Caco-2 (cell line): ENCODE data around the gene FLYWCH2. TPM values are rescaled to one million over a fixed set of nuclear protein-coding genes. Genes with fewer than 3 reads are reported as not detected.

Experiments
- BruUV-seq: library from RNA; stranded (reverse); fragments of 400-500 nt; replicated peaks from 2 replicates; lab custom pipeline; 2021; lab: Mats Ljungman, UMichigan
- CTCF ChIA-PET: fragments of 300-600 bp; sonication (Branson Sonifier 250); formaldehyde crosslinking; loops from one replicate; lab custom pipeline; 2022; ENCODE audit warnings: antibody characterized with exemption; lab: Charles Lee
- POLR2A ChIA-PET: fragments of 300-600 bp; sonication (Branson Sonifier 250); formaldehyde crosslinking; loops from one replicate; lab custom pipeline; 2022; ENCODE audit warnings: antibody characterized with exemption; lab: Charles Lee
- DNase-seq, 2 experiments: peaks; one replicate each; pipeline versions ENCODE4 v3.0.0 to v3.0.0-alpha.2; 2020 to 2022
- H3K27me3 ChIP-seq: replicated peaks from 2 replicates; pipeline ENCODE4 v1.6.0; 2011; ENCODE audit warnings: low read length; ENCODE audit not compliant: control insufficient read depth, insufficient read depth
- H3K36me3 ChIP-seq: 2 replicates; pipeline ENCODE4 v1.5.1; 2011; ENCODE audit warnings: low read length; ENCODE audit not compliant: control insufficient read depth, insufficient read depth
- H3K4me1 ChIP-seq: fragments of 250-450 bp; sonication (Bioruptor Pico); 2 replicates; pipeline ENCODE4 v1.5.1; 2020; ENCODE audit warnings: mild to moderate bottlenecking
- H3K4me3 ChIP-seq: 2 replicates; pipeline ENCODE4 v1.5.1; 2011; ENCODE audit warnings: low read depth, mild to moderate bottlenecking, control low read depth, low read length
- H3K9me3 ChIP-seq: fragments of 250-450 bp; sonication (Bioruptor Pico); 2 replicates; pipeline ENCODE4 v1.5.1; 2020; ENCODE audit warnings: mild to moderate bottlenecking, moderate library complexity
- H3K27ac Mint-ChIP-seq: one replicate; pipeline ENCODE4 v1.8.0; 2022; ENCODE audit warnings: mixed read lengths; ENCODE audit not compliant: unreplicated experiment
- H3K27me3 Mint-ChIP-seq: one replicate; pipeline ENCODE4 v1.8.0; 2022; ENCODE audit warnings: mixed read lengths; ENCODE audit not compliant: insufficient read depth, unreplicated experiment
- H3K36me3 Mint-ChIP-seq: one replicate; pipeline ENCODE4 v1.8.0; 2022; ENCODE audit warnings: mild to moderate bottlenecking, mixed read lengths; ENCODE audit not compliant: insufficient read depth, unreplicated experiment
- H3K4me1 Mint-ChIP-seq: one replicate; pipeline ENCODE4 v1.8.0; 2022; ENCODE audit warnings: low read depth, mixed read lengths; ENCODE audit not compliant: unreplicated experiment
- H3K4me3 Mint-ChIP-seq: one replicate; pipeline ENCODE4 v1.8.0; 2022; ENCODE audit warnings: mild to moderate bottlenecking, moderate library complexity, mixed read lengths; ENCODE audit not compliant: unreplicated experiment
- H3K9me3 Mint-ChIP-seq: one replicate; pipeline ENCODE4 v1.8.0; 2022; ENCODE audit warnings: mixed read lengths; ENCODE audit not compliant: unreplicated experiment
- intact Hi-C: fragments of 100-400 bp; cut with micrococcal nuclease; formaldehyde crosslinking; loops from one replicate; pipeline ENCODE4 v1.10.0; 2022; ENCODE audit not compliant: unreplicated experiment
- total RNA-seq: library from RNA; stranded (reverse); gene quantifications from 2 replicates; pipeline ENCODE4 v1.2.3, GENCODE V29; 2022
- TF ChIP-seq, protein P1 (sequence below), 2 experiments: fragments of 200-600 bp in 1 of 2; IDR thresholded peaks; 1 replicate in 1 of 2; 2 replicates in 1 of 2; pipeline versions ENCODE4 v1.5.1 to v1.8.0; 2011 to 2022; ENCODE audit warnings: antibody characterized with exemption in 1 of 2, control low read depth in 1 of 2, inconsistent platforms in 1 of 2, low read depth in 1 of 2, low read length in 1 of 2, mild to moderate bottlenecking in 1 of 2, moderate library complexity in 1 of 2; ENCODE audit not compliant: insufficient read depth in 1 of 2, severe bottlenecking in 1 of 2, unreplicated experiment in 1 of 2

The FLYWCH2 gene
- total RNA-seq, 1 experiment from 2014 or later, result 28.7 TPM

DNA sequence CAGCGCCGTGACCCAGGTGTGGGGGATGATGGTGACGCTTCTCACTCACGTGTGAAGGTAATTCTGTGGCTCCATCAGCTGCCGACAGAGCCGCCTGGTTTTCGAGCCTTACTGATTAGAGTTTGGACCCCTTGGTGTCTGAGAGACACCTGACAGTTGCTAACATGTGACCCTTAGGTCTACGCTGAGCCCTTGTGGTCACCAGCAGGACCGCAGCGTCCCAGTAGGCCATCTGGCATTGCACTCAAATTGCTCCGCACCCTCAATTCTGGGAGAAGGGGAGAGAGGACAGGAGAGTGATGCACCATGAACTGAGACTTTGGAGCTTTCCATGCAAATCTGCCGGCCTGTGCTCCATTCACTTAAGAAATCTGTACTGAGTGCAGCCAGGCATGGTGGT lies 31.2 kb downstream of the FLYWCH2 start:
- H3K27me3 Mint-ChIP-seq, result no peaks in the 10 kb centered on the region
- peaks cover 13% of the 10 kb centered on the region for H3K36me3 Mint-ChIP-seq
- BruUV-seq, result no TSS peak
- CTCF ChIA-PET, result no interaction called here
- intact Hi-C loops, result no loop called here
- POLR2A ChIA-PET, result no interaction called here
- H3K9me3 Mint-ChIP-seq, result no peaks in the 10 kb centered on the region
- no peak overlapping the region for H3K27ac Mint-ChIP-seq
- DNase-seq, result no peak
- H3K4me1 Mint-ChIP-seq, result peaks cover 7% of the 10 kb centered on the region
- no peaks in the 10 kb centered on the region for H3K36me3 ChIP-seq
- no peak overlapping the region for H3K4me3 Mint-ChIP-seq
- peaks cover 6% of the 10 kb centered on the region; the same call in 1 of the 2 replicates for H3K4me1 ChIP-seq
- H3K9me3 ChIP-seq, result no peaks in the 10 kb centered on the region
- H3K27me3 ChIP-seq, result no peaks in the 10 kb centered on the region
- no peak overlapping the region for H3K4me3 ChIP-seq
- TF ChIP-seq, protein P1, sequence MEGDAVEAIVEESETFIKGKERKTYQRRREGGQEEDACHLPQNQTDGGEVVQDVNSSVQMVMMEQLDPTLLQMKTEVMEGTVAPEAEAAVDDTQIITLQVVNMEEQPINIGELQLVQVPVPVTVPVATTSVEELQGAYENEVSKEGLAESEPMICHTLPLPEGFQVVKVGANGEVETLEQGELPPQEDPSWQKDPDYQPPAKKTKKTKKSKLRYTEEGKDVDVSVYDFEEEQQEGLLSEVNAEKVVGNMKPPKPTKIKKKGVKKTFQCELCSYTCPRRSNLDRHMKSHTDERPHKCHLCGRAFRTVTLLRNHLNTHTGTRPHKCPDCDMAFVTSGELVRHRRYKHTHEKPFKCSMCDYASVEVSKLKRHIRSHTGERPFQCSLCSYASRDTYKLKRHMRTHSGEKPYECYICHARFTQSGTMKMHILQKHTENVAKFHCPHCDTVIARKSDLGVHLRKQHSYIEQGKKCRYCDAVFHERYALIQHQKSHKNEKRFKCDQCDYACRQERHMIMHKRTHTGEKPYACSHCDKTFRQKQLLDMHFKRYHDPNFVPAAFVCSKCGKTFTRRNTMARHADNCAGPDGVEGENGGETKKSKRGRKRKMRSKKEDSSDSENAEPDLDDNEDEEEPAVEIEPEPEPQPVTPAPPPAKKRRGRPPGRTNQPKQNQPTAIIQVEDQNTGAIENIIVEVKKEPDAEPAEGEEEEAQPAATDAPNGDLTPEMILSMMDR (IDR thresholded peaks at IDR 0.05; ENCODE audit: insufficient read depth in 1 of 2, low read depth in 1 of 2, low read length in 1 of 2, severe bottlenecking in 1 of 2, unreplicated experiment in 1 of 2), result no peak

- no peak overlapping the region for H3K4me3 Mint-ChIP-seq
- H3K9me3 Mint-ChIP-seq, result no peaks in the 10 kb centered on the region
- no peak overlapping the region for H3K27ac Mint-ChIP-seq
- ChIA-PET CTCF (interaction anchor here (1.3 kb wide), 1 partner anchor 12 kb away, joined by 6 read pairs; no protein-coding TSS in a partner anchor), POLR2A (no interaction called here)
- peaks cover 7% of the 10 kb centered on the region for H3K4me1 Mint-ChIP-seq
- Histone ChIP-seq H3K4me3 (no peak overlapping the region), H3K4me1 (peaks cover 6% of the 10 kb centered on the region; the same call in 1 of the 2 replicates), H3K9me3 (no peaks in the 10 kb centered on the region), H3K27me3 (no peaks in the 10 kb centered on the region), H3K36me3 (no peaks in the 10 kb centered on the region)
- intact Hi-C loops, result loop anchor here (5.0 kb wide), 1 partner anchor 43 kb away; no protein-coding TSS in a partner anchor
- no TSS peak for BruUV-seq
- no peak for DNase-seq
- TF ChIP-seq, protein P1 (IDR thresholded peaks at IDR 0.05; ENCODE audit: insufficient read depth in 1 of 2, low read depth in 1 of 2, low read length in 1 of 2, severe bottlenecking in 1 of 2, unreplicated experiment in 1 of 2), result no peak
- no peaks in the 10 kb centered on the region for H3K27me3 Mint-ChIP-seq
- peaks cover 18% of the 10 kb centered on the region for H3K36me3 Mint-ChIP-seq
Measured at GRCh38 chr16:2915196-2915929, 32.3 kb downstream of the FLYWCH2 start.

GRCh38 chr16:2919511-2920255 lies 36.7 kb downstream of the FLYWCH2 start:
- Histone ChIP-seq H3K4me3 (no peak overlapping the region), H3K9me3 (no peaks in the 10 kb centered on the region), H3K36me3 (no peaks in the 10 kb centered on the region), H3K4me1 (no peaks in the 10 kb centered on the region), H3K27me3 (no peaks in the 10 kb centered on the region)
- Mint-ChIP-seq H3K27ac (no peak overlapping the region), H3K27me3 (no peaks in the 10 kb centered on the region), H3K9me3 (no peaks in the 10 kb centered on the region), H3K4me3 (no peak overlapping the region), H3K4me1 (no peaks in the 10 kb centered on the region), H3K36me3 (peaks cover 18% of the 10 kb centered on the region)
- peak in 1 of 2 experiments; percentile 59 for DNase-seq
- CTCF ChIA-PET, result interaction anchor here (0.5 to 1.4 kb wide), 4 partner anchors 14 to 400 kb away, joined by 3 read pairs; partner anchors contain the start of gene AMDHD2
- no TSS peak for BruUV-seq
- TF ChIP-seq, protein P1 (IDR thresholded peaks at IDR 0.05; ENCODE audit: insufficient read depth in 1 of 2, low read depth in 1 of 2, low read length in 1 of 2, severe bottlenecking in 1 of 2, unreplicated experiment in 1 of 2), result peak; percentile 77 to 83
- intact Hi-C loops, result loop anchor here (5.0 kb wide), 1 partner anchor 47 kb away; no protein-coding TSS in a partner anchor
- POLR2A ChIA-PET, result interaction anchor here (0.7 kb wide), 1 partner anchor 141 kb away, joined by 3 read pairs; no protein-coding TSS in a partner anchor
